ENCODE data around the gene CD55.

The CD55 gene

DNA sequence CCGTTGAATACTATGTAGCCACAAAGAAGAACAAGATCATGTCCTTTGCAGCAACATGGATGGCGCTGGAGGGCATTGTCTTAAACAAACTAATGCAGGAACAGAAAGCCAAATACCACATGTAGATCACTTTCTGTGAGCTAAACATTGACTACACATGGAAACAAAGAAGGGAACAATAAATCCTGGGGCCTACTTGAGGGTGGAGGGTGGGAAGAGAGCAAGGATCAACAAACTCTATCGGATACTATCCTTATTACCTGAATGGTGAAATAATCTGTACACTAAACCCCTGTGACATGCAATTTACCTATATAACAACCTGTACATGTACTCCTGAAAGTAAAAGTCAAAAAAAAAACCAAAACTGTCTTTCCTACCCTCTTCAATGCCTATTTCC is 40.8 kb upstream of the CD55 start:
- POLR2A ChIA-PET = no interaction called here

DNA sequence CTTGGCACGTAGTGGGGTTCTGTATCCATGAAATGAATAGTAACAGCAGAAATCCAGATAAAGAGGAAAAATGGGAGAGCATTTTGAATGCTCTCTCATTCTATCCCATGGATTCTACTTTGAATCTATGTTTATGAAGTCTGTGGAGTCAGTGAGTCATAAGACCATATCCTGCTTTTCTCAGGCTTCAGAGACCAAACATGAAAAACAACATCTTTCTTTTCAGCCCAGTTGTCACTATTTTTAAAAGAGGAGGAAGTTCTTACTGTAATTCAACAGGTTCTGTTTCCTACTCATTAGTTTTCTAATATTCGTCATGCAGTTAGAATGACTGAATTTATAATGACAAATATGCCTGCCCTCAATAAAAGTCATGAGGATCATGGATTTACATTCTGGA is 39.4 kb upstream of the CD55 start:
- TF ChIP-seq TARDBP (IDR thresholded peaks at IDR 0.05) (no peak), CTBP1 (IDR thresholded peaks at IDR 0.05; ENCODE audit: borderline replicate concordance) (no peak), SUZ12 (IDR thresholded peaks at IDR 0.05) (no peak), ZNF384 (IDR thresholded peaks at IDR 0.05) (no peak), FOXK2 (IDR thresholded peaks at IDR 0.05) (no peak), ARNT (IDR thresholded peaks at IDR 0.05) (no peak), FOXA1 (IDR thresholded peaks at IDR 0.05) (no peak), L3MBTL2 (conservative IDR thresholded peaks at IDR 0.05) (no peak), FOXM1 (IDR thresholded peaks at IDR 0.05; ENCODE audit: borderline replicate concordance) (no peak), BHLHE40 (IDR thresholded peaks at IDR 0.05; ENCODE audit: borderline replicate concordance) (no peak), NFRKB (IDR thresholded peaks at IDR 0.05) (no peak), HDGF (IDR thresholded peaks at IDR 0.05; ENCODE audit: borderline replicate concordance) (no peak), SP1 (IDR thresholded peaks at IDR 0.05) (no peak), LEF1 (IDR thresholded peaks at IDR 0.05; ENCODE audit: borderline replicate concordance) (no peak), ELF4 (IDR thresholded peaks at IDR 0.05) (no peak)
- TF ChIP-seq, protein P1, sequence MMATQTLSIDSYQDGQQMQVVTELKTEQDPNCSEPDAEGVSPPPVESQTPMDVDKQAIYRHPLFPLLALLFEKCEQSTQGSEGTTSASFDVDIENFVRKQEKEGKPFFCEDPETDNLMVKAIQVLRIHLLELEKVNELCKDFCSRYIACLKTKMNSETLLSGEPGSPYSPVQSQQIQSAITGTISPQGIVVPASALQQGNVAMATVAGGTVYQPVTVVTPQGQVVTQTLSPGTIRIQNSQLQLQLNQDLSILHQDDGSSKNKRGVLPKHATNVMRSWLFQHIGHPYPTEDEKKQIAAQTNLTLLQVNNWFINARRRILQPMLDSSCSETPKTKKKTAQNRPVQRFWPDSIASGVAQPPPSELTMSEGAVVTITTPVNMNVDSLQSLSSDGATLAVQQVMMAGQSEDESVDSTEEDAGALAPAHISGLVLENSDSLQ (IDR thresholded peaks at IDR 0.05) = no peak
- ChIA-PET CTCF (no interaction called here), POLR2A (no interaction called here)
- no peak for DNase-seq (ENCODE audit: extremely low spot score)

More for the DNA sequence above, 40.8 kb upstream of the CD55 start:
- no peak for TF ChIP-seq ZNF384 (IDR thresholded peaks at IDR 0.05)
- TF ChIP-seq FOXM1 (IDR thresholded peaks at IDR 0.05; ENCODE audit: borderline replicate concordance) = no peak
- TF ChIP-seq CTBP1 (IDR thresholded peaks at IDR 0.05; ENCODE audit: borderline replicate concordance) = no peak
- TF ChIP-seq, protein P1 (IDR thresholded peaks at IDR 0.05) = no peak
- TF ChIP-seq SUZ12 (IDR thresholded peaks at IDR 0.05) = no peak
- no peak for TF ChIP-seq L3MBTL2 (conservative IDR thresholded peaks at IDR 0.05)
- TF ChIP-seq ARNT (IDR thresholded peaks at IDR 0.05) = no peak
- TF ChIP-seq FOXA1 (IDR thresholded peaks at IDR 0.05) = no peak
- TF ChIP-seq NFRKB (IDR thresholded peaks at IDR 0.05) = no peak
- no peak for TF ChIP-seq TARDBP (IDR thresholded peaks at IDR 0.05)
- TF ChIP-seq SP1 (IDR thresholded peaks at IDR 0.05) = no peak
- no peak for TF ChIP-seq ELF4 (IDR thresholded peaks at IDR 0.05)
- TF ChIP-seq BHLHE40 (IDR thresholded peaks at IDR 0.05; ENCODE audit: borderline replicate concordance) = no peak
- no peak for TF ChIP-seq HDGF (IDR thresholded peaks at IDR 0.05; ENCODE audit: borderline replicate concordance)
- no peak for TF ChIP-seq LEF1 (IDR thresholded peaks at IDR 0.05; ENCODE audit: borderline replicate concordance)
- no peak for TF ChIP-seq FOXK2 (IDR thresholded peaks at IDR 0.05)
- no peak for DNase-seq (ENCODE audit: extremely low spot score)
- CTCF ChIA-PET = no interaction called here

DNA sequence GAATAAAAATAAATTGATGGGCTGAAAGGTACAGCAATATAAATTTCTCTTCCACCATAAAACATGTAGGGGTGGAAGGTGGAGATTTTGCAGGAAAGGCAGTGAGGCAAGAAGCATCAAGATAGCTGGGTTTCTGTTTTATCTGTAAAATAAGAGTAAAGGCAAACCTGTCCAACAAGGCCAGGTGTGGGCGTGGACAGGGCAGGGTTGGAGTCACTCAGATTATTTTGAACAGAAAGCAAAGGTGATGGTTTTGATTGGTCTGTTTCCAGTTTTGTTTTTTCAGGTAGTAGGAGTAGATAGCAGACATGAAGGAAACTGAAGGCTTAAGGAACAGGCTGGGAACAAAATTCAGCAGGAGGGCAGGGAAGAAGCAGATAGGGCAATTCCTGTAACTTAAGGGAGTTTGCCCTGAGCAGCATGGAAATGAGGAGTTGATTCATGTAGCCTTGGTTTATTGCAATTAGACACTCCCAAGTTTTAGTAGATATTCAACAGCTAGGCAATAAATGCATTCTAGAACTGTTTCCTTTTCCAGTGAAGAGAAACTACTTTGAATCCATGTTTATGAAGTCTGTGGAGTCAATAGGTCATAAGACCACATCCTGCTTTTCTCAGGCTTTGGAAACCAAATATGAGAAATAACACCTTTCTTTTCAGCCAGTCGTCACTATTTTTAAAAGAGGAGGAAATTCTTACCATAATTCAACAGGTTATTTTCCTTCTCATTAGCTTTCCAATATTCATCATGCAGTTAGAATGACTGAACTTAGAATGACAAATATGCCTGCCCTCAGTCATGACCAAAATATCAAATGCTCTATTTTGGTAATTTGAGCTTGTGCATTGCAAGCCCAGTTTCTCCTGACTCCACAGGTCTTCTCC is 38.7 kb upstream of the CD55 start:
- TF ChIP-seq FOXA1 (IDR thresholded peaks at IDR 0.05) = no peak
- TF ChIP-seq TARDBP (IDR thresholded peaks at IDR 0.05) = no peak
- no peak for TF ChIP-seq NFRKB (IDR thresholded peaks at IDR 0.05)

DNA sequence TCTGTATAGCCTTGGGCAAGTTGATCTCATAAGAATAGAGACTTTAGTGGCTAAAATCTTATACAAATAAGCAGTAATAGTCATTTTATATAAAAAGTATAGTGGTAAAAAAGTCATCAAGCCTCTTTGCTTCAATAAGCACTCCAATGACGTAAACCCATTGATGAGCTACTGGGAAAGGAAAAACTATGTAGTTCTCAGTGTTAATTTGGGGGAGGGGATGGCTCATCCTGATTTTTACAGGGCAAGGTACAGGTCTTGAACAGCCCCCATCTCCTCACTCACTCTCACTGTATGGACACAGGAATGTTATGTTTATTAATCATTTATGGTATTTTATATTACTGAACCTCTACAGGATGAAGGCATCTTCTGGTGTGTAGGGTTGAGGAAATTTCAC is 38.1 kb upstream of the CD55 start:
- DNase-seq (ENCODE audit: extremely low spot score) = no peak
- ChIA-PET CTCF (no interaction called here), POLR2A (no interaction called here)
- TF ChIP-seq CTBP1 (IDR thresholded peaks at IDR 0.05; ENCODE audit: borderline replicate concordance) (no peak), FOXK2 (IDR thresholded peaks at IDR 0.05) (no peak), BHLHE40 (IDR thresholded peaks at IDR 0.05; ENCODE audit: borderline replicate concordance) (no peak), ARNT (IDR thresholded peaks at IDR 0.05) (no peak), SP1 (IDR thresholded peaks at IDR 0.05) (no peak), FOXA1 (IDR thresholded peaks at IDR 0.05) (no peak), L3MBTL2 (conservative IDR thresholded peaks at IDR 0.05) (no peak), SUZ12 (IDR thresholded peaks at IDR 0.05) (no peak), TARDBP (IDR thresholded peaks at IDR 0.05) (no peak), LEF1 (IDR thresholded peaks at IDR 0.05; ENCODE audit: borderline replicate concordance) (no peak), FOXM1 (IDR thresholded peaks at IDR 0.05; ENCODE audit: borderline replicate concordance) (no peak), HDGF (IDR thresholded peaks at IDR 0.05; ENCODE audit: borderline replicate concordance) (no peak), NFRKB (IDR thresholded peaks at IDR 0.05) (no peak), ELF4 (IDR thresholded peaks at IDR 0.05) (no peak), ZNF384 (IDR thresholded peaks at IDR 0.05) (no peak)
- TF ChIP-seq, protein P1 (IDR thresholded peaks at IDR 0.05) = no peak

More for the DNA sequence above, 38.7 kb upstream of the CD55 start:
- ChIA-PET POLR2A (no interaction called here), CTCF (no interaction called here)
- no peak for DNase-seq (ENCODE audit: extremely low spot score)

DNA sequence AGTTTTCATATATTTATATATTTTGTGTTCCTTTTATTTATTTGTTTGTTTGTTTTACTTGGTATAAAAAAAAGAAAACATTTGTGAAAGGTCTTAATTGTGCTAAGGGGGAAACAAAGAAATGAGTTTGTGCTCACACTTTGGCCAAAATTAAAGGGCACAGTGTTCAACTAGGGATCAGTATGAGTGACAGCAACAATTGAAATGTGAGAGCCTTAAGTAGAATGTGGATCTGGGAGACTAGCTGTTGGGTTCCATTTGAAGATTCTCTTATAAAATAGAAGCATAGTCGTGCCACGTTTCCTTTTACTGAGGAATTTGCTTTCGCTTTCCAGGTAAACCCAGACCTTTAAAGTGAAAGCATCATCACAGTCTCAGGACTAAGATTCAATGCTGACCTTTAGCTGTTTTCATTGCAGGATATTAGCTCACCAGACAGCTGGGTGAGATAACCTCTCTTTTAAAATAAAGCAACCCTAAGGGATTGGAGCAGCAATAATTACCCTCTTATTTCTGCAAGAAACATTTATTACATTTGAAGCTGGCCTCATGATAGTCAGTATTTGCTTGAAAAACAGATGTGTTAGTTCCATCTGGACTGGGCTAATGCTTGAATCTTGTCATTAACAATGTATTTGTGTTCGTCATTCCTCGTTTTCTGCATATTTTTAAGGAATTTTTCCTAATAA is 37.1 kb upstream of the CD55 start:
- no peak for DNase-seq (ENCODE audit: extremely low spot score)
- POLR2A ChIA-PET = no interaction called here
- CTCF ChIA-PET = no interaction called here
- TF ChIP-seq FOXA1 (IDR thresholded peaks at IDR 0.05) (no peak), FOXK2 (IDR thresholded peaks at IDR 0.05) (no peak), NFRKB (IDR thresholded peaks at IDR 0.05) (no peak), L3MBTL2 (conservative IDR thresholded peaks at IDR 0.05) (no peak), FOXM1 (IDR thresholded peaks at IDR 0.05; ENCODE audit: borderline replicate concordance) (no peak), TARDBP (IDR thresholded peaks at IDR 0.05) (no peak), CTBP1 (IDR thresholded peaks at IDR 0.05; ENCODE audit: borderline replicate concordance) (no peak), ELF4 (IDR thresholded peaks at IDR 0.05) (no peak), ARNT (IDR thresholded peaks at IDR 0.05) (no peak), HDGF (IDR thresholded peaks at IDR 0.05; ENCODE audit: borderline replicate concordance) (no peak)
- TF ChIP-seq, protein P1 (IDR thresholded peaks at IDR 0.05) = no peak
